Measurements from ENCODE around the gene BRINP1.

BRINP1 gene

GRCh38 chr9:119216651-119217331 is 152.4 kb downstream of the BRINP1 start:
- TF ChIP-seq CTCF (IDR thresholded peaks at IDR 0.05): no peak

- TF ChIP-seq CTCF (IDR thresholded peaks at IDR 0.05): no peak
Observed at GRCh38 chr9:119215651-119216050, 153.6 kb downstream of the BRINP1 start.

- TF ChIP-seq CTCF (IDR thresholded peaks at IDR 0.05): no peak
Observed at GRCh38 chr9:119213471-119213870, 155.8 kb downstream of the BRINP1 start.

- no peak for TF ChIP-seq CTCF (IDR thresholded peaks at IDR 0.05)
Observed at GRCh38 chr9:119197893-119198607, 171.2 kb downstream of the BRINP1 start.

GRCh38 chr9:119195521-119195920 is 173.7 kb downstream of the BRINP1 start:
- TF ChIP-seq CTCF (IDR thresholded peaks at IDR 0.05): no peak

GRCh38 chr9:119185298-119185697 is 183.9 kb downstream of the BRINP1 start:
- no peak for TF ChIP-seq CTCF (IDR thresholded peaks at IDR 0.05)

- no peak for TF ChIP-seq CTCF (IDR thresholded peaks at IDR 0.05)
Observed at GRCh38 chr9:119184265-119184936, 184.8 kb downstream of the BRINP1 start.

Data from LNCAP (cell line).